GM12878 (cell line): ENCODE results near the gene FLACC1. TPM values are rescaled to one million over a fixed set of nuclear protein-coding genes. Genes with fewer than 3 reads are reported as not detected.
A peak's percentile ranks its signal among the peaks of the same experiment; 100 is the strongest.

Source experiments
- EED ChIP-seq: sonication (generic); IDR thresholded peaks from 2 replicates; pipeline ENCODE4 v1.6.1; 2016; ENCODE audit warnings: antibody characterized with exemption, low read depth
- EGR1 ChIP-seq, 2 experiments: IDR thresholded peaks; 1 replicate in 1 of 2; 2 replicates in 1 of 2; pipeline ENCODE4 v1.6.1; 2011 to 2012; ENCODE audit warnings: low read depth in 2 of 2, low read length in 2 of 2, borderline replicate concordance in 1 of 2, mild to moderate bottlenecking in 1 of 2, moderate library complexity in 1 of 2
- ETV6 ChIP-seq, 2 experiments: fragments of 450-650 bp in 1 of 2; IDR thresholded peaks in 1 of 2; conservative IDR thresholded peaks in 1 of 2; 2 replicates each; pipeline ENCODE4 v1.6.1; 2014; ENCODE audit warnings: antibody characterized with exemption in 1 of 2, borderline replicate concordance in 1 of 2, low read depth in 1 of 2, mild to moderate bottlenecking in 1 of 2, moderate library complexity in 1 of 2
- EZH2 ChIP-seq: IDR thresholded peaks from 2 replicates; pipeline ENCODE4 v1.6.1; 2012; ENCODE audit warnings: low read depth, mild to moderate bottlenecking, control low read depth, inconsistent platforms, low read length, borderline replicate concordance; ENCODE audit not compliant: control insufficient read depth
- FOS ChIP-seq: IDR thresholded peaks from 3 replicates; pipeline ENCODE4 v1.6.1; 2011; ENCODE audit warnings: borderline replicate concordance; ENCODE audit not compliant: insufficient read length; ENCODE audit errors: extremely low read depth
- IKZF2 ChIP-seq, 2 experiments: fragments of 450-650 bp; IDR thresholded peaks; 2 replicates each; pipeline ENCODE4 v1.6.1; 2017; ENCODE audit warnings: mild to moderate bottlenecking in 2 of 2, moderate library complexity in 2 of 2
- JUNB ChIP-seq: IDR thresholded peaks from 2 replicates; pipeline ENCODE4 v1.6.1; 2016; ENCODE audit warnings: antibody characterized with exemption, mild to moderate bottlenecking
- JUND ChIP-seq: IDR thresholded peaks from 2 replicates; pipeline ENCODE4 v1.6.1; 2012; ENCODE audit warnings: low read depth, mild to moderate bottlenecking, low read length, improper control_type of control experiment, moderate library complexity
- MEF2B ChIP-seq: fragments of 450-650 bp; IDR thresholded peaks from 2 replicates; pipeline ENCODE4 v1.6.1; 2018; ENCODE audit warnings: mild to moderate bottlenecking, moderate library complexity; ENCODE audit not compliant: partially characterized antibody, poor library complexity, severe bottlenecking
- NFYB ChIP-seq: IDR thresholded peaks from 2 replicates; pipeline ENCODE4 v1.6.1; 2011; ENCODE audit warnings: low read depth, mild to moderate bottlenecking, low read length, improper control_type of control experiment, moderate library complexity; ENCODE audit not compliant: insufficient read depth
- PAX8 ChIP-seq: fragments of 450-650 bp; IDR thresholded peaks from 2 replicates; pipeline ENCODE4 v1.6.1; 2017; ENCODE audit warnings: mild to moderate bottlenecking, moderate library complexity
- PML ChIP-seq: IDR thresholded peaks from 2 replicates; pipeline ENCODE4 v1.6.1; 2012; ENCODE audit warnings: low read length, inconsistent platforms
- POLR2A ChIP-seq: IDR thresholded peaks from 2 replicates; pipeline ENCODE4 v1.6.1; 2011; ENCODE audit warnings: low read depth, mild to moderate bottlenecking, low read length
- POU2F2 ChIP-seq: IDR thresholded peaks from 3 replicates; pipeline ENCODE4 v1.6.1; 2011; ENCODE audit warnings: low read depth, mild to moderate bottlenecking, low read length, borderline replicate concordance
- RAD51 ChIP-seq: fragments of 450-650 bp; IDR thresholded peaks from 2 replicates; pipeline ENCODE4 v1.6.1; 2016; ENCODE audit warnings: moderate library complexity, mild to moderate bottlenecking, inconsistent platforms
- RFX5 ChIP-seq: IDR thresholded peaks from 2 replicates; pipeline ENCODE4 v1.6.1; 2011; ENCODE audit warnings: low read depth, low read length, improper control_type of control experiment
- SMC3 ChIP-seq: IDR thresholded peaks from 2 replicates; pipeline ENCODE4 v1.6.1; 2011; ENCODE audit warnings: low read length, improper control_type of control experiment, borderline replicate concordance
- TCF3 ChIP-seq: IDR thresholded peaks from 2 replicates; pipeline ENCODE4 v1.6.1; 2012; ENCODE audit warnings: low read depth, mild to moderate bottlenecking, low read length, borderline replicate concordance; ENCODE audit not compliant: insufficient read depth
- polyA plus RNA-seq, 11 experiments: library from polyadenylated mRNA; depleted of rRNA in 4 of 11; unstranded in 6 of 11; stranded (reverse) in 5 of 11; fragments of >200 nt; fragmentation: Nextera tagmentation in 4 of 11; fragmentation: Illumina TruSeq in 1 of 11; extraction: Ambion mirVana in 4 of 11; extraction: Trizol in 1 of 11; gene quantifications; 1 replicate in 1 of 11; 2 replicates in 10 of 11; pipeline versions ENCODE4 v1.2.1 to v1.2.3, GENCODE V29; 2011 to 2016; ENCODE audit warnings: inconsistent platforms in 2 of 11, missing spikeins in 2 of 11, low read depth in 1 of 11
- total RNA-seq, 4 experiments: library from RNA; depleted of rRNA in 3 of 4; stranded (reverse); fragments of >200 nt in 3 of 4; fragmentation: Illumina TruSeq in 1 of 4; extraction: Trizol in 1 of 4; gene quantifications; 2 replicates each; pipeline versions ENCODE4 v1.2.1 to v1.2.3, GENCODE V29; 2013 to 2021
- TF ChIP-seq, protein P1 (sequence below): fragments of 150-350 bp; IDR thresholded peaks from 2 replicates; pipeline ENCODE4 v1.6.1; 2016; ENCODE audit warnings: low read depth, low read length
- TF ChIP-seq, protein P2 (sequence below): IDR thresholded peaks from 2 replicates; pipeline ENCODE4 v1.6.1; 2012; ENCODE audit warnings: mild to moderate bottlenecking, low read depth, low read length
- TF ChIP-seq, protein P3 (sequence below): fragments of 450-650 bp; IDR thresholded peaks from 2 replicates; pipeline ENCODE4 v1.6.1; 2016; ENCODE audit warnings: mild to moderate bottlenecking

The FLACC1 gene
- total and polyA plus RNA-seq, 10 of the 15 experiments (the other 5 are each of a cell fraction or from before 2014, with no cell fraction given) = 0.08 to 0.54 (median 0.30) TPM; not detected in 2

DNA sequence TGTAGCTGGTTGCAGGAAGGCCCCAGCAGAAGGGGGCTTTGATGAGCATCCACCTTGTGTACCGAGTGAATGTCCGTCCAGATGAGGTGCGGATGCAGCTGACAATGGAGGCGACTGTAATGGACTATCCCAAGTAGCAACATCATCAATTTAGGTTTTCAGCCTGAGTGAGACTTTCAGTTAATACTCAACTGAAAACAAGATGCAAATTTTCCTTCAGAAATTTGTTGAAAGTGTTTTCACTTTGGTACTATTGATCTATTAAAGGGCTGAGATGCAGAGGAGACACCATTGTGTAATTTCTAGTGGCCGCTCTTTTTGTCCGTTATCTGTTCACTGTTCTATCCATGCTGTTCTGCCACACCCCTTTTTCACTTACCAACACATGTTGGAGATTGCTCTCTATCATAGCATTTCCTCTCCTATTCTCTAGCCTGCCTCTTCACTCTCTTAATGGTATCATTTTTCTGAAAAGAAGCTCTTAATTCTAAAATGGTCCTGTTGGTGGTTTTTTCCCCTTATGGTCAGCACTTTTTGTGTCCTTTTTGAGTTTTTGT lies 108.8 kb downstream of the FLACC1 start (continued):
- TF ChIP-seq JUNB (peak; percentile 27; the same call in 1 of the 2 replicates), POU2F2 (peak; percentile 50; the same call in 1 of the 3 replicates), EED (0 out of 2 replicates have a peak, but pooled peaks have one; percentile 27), NFYB (no peak), FOS (no peak), SMC3 (no peak), ETV6 (conservative IDR thresholded peaks at IDR 0.05 in 1 of 2, IDR thresholded peaks at IDR 0.05 in 1 of 2; ENCODE audit: borderline replicate concordance in 1 of 2, low read depth in 1 of 2) (no peak), TCF3 (no peak), RAD51 (no peak), EGR1 (IDR thresholded peaks at IDR 0.05; ENCODE audit: borderline replicate concordance in 1 of 2, low read depth in 2 of 2, low read length in 2 of 2) (no peak), JUND (no peak), EZH2 (no peak), IKZF2 (IDR thresholded peaks at IDR 0.05) (no peak), MEF2B (no peak), PML (no peak), PAX8 (no peak), RFX5 (no peak), POLR2A (no peak)
- TF ChIP-seq, protein P1, sequence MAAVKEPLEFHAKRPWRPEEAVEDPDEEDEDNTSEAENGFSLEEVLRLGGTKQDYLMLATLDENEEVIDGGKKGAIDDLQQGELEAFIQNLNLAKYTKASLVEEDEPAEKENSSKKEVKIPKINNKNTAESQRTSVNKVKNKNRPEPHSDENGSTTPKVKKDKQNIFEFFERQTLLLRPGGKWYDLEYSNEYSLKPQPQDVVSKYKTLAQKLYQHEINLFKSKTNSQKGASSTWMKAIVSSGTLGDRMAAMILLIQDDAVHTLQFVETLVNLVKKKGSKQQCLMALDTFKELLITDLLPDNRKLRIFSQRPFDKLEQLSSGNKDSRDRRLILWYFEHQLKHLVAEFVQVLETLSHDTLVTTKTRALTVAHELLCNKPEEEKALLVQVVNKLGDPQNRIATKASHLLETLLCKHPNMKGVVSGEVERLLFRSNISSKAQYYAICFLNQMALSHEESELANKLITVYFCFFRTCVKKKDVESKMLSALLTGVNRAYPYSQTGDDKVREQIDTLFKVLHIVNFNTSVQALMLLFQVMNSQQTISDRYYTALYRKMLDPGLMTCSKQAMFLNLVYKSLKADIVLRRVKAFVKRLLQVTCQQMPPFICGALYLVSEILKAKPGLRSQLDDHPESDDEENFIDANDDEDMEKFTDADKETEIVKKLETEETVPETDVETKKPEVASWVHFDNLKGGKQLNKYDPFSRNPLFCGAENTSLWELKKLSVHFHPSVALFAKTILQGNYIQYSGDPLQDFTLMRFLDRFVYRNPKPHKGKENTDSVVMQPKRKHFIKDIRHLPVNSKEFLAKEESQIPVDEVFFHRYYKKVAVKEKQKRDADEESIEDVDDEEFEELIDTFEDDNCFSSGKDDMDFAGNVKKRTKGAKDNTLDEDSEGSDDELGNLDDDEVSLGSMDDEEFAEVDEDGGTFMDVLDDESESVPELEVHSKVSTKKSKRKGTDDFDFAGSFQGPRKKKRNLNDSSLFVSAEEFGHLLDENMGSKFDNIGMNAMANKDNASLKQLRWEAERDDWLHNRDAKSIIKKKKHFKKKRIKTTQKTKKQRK = no peak
- TF ChIP-seq, protein P2, sequence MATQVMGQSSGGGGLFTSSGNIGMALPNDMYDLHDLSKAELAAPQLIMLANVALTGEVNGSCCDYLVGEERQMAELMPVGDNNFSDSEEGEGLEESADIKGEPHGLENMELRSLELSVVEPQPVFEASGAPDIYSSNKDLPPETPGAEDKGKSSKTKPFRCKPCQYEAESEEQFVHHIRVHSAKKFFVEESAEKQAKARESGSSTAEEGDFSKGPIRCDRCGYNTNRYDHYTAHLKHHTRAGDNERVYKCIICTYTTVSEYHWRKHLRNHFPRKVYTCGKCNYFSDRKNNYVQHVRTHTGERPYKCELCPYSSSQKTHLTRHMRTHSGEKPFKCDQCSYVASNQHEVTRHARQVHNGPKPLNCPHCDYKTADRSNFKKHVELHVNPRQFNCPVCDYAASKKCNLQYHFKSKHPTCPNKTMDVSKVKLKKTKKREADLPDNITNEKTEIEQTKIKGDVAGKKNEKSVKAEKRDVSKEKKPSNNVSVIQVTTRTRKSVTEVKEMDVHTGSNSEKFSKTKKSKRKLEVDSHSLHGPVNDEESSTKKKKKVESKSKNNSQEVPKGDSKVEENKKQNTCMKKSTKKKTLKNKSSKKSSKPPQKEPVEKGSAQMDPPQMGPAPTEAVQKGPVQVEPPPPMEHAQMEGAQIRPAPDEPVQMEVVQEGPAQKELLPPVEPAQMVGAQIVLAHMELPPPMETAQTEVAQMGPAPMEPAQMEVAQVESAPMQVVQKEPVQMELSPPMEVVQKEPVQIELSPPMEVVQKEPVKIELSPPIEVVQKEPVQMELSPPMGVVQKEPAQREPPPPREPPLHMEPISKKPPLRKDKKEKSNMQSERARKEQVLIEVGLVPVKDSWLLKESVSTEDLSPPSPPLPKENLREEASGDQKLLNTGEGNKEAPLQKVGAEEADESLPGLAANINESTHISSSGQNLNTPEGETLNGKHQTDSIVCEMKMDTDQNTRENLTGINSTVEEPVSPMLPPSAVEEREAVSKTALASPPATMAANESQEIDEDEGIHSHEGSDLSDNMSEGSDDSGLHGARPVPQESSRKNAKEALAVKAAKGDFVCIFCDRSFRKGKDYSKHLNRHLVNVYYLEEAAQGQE = no peak
- TF ChIP-seq, protein P3, sequence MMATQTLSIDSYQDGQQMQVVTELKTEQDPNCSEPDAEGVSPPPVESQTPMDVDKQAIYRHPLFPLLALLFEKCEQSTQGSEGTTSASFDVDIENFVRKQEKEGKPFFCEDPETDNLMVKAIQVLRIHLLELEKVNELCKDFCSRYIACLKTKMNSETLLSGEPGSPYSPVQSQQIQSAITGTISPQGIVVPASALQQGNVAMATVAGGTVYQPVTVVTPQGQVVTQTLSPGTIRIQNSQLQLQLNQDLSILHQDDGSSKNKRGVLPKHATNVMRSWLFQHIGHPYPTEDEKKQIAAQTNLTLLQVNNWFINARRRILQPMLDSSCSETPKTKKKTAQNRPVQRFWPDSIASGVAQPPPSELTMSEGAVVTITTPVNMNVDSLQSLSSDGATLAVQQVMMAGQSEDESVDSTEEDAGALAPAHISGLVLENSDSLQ = no peak
